Astrocyte of the cerebellum (primary cell): ENCODE data around the gene IGSF9B.

Experiments
- DNase-seq: peaks from one replicate; pipeline ENCODE4 v3.0.0-alpha.2; 2011; ENCODE audit warnings: low read depth
- H3K4me3 ChIP-seq: 2 replicates; pipeline ENCODE4 v1.5.1; 2011; ENCODE audit warnings: mild to moderate bottlenecking, low read depth, low read length, moderate library complexity
- in situ Hi-C: cut with HindIII; loops from 2 replicates; pipeline ENCODE4 v1.10.0; 2017; ENCODE audit warnings: low sequenced_read_pairs
- TF ChIP-seq, protein P1 (sequence below): IDR thresholded peaks from 2 replicates; pipeline ENCODE4 v1.5.1; 2012; ENCODE audit warnings: low read length, low read depth, moderate library complexity, mild to moderate bottlenecking; ENCODE audit errors: missing control alignments

The IGSF9B gene

DNA sequence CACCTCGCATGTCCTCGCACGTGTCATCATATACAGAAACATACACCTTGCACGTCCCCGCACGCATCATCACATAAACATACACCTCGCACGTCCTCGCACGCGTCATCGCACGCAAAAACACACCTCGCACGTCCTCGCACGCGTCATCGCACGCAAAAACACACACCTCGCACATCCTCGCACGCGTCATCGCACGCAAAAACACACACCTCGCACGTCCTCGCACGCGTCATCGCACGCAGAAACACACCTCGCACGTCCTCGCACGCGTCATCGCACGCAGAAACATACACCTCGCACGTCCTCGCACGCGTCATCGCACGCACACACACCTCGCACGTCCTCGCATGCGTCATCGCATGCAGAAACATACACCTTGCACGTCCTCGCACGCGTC is 16.7 kb downstream of the IGSF9B start:
- no peak overlapping the region for H3K4me3 ChIP-seq
- in situ Hi-C loops, result no loop called here
- TF ChIP-seq, protein P1, sequence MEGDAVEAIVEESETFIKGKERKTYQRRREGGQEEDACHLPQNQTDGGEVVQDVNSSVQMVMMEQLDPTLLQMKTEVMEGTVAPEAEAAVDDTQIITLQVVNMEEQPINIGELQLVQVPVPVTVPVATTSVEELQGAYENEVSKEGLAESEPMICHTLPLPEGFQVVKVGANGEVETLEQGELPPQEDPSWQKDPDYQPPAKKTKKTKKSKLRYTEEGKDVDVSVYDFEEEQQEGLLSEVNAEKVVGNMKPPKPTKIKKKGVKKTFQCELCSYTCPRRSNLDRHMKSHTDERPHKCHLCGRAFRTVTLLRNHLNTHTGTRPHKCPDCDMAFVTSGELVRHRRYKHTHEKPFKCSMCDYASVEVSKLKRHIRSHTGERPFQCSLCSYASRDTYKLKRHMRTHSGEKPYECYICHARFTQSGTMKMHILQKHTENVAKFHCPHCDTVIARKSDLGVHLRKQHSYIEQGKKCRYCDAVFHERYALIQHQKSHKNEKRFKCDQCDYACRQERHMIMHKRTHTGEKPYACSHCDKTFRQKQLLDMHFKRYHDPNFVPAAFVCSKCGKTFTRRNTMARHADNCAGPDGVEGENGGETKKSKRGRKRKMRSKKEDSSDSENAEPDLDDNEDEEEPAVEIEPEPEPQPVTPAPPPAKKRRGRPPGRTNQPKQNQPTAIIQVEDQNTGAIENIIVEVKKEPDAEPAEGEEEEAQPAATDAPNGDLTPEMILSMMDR, result no peak
- no peak for DNase-seq

DNA sequence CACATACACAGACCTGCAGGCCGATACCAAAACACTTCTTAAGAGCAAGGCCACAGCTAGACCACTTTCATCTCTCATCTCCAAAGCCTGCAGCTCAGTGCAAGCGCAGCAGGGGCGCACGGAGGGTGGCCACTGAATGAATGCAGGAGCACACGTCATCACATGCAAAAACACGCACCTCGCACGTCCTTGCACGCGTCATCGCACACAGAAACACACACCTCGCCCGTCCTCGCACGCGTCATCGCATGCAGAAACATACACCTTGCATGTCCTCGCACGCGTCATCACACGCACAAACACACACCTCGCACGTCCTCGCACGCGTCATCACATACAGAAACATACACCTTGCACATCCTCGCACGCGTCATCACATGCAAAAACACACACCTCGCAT is 17.2 kb downstream of the IGSF9B start:
- DNase-seq, result no peak
- in situ Hi-C loops, result no loop called here
- TF ChIP-seq, protein P1, result no peak
- no peak overlapping the region for H3K4me3 ChIP-seq

DNA sequence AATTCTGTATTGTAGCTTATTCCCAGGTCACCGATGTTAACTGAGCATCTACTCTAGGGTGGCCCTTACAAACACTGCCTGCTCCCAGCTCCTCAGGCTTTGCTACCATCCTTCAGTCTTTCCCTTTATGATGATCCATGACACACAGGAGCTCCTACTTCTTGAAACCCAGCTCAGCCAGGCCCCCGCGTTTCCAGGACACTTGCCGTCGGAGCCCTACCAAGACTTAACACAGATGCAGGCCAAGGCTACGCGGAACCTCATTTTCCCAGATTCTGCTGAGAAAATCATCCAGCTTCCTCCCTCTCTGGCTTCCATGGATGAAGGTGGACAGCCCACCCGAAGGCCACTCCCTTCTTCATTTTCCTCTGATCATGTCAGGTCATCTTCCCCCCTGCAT is 18.6 kb downstream of the IGSF9B start:
- no peak overlapping the region for H3K4me3 ChIP-seq
- DNase-seq, result no peak
- TF ChIP-seq, protein P1, result no peak
- in situ Hi-C loops, result no loop called here

DNA sequence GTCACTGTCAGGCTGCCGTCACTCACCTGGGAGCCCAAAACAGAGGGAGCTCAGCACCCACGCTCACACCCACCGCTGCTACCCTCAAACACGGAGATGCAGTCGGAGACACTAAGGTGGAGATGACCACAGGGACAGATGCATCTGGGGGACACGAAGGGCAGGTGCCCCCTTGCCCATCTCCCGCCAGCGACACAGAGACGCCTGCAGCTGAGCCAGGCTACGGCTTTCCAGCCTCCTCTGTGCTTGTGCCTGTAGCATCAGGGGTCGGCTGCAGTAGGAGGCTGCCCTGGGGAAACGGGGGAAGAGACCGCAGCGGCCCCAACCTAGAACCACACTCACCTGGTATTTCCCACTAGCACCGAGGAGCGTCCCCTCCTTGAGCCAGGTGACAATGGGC is 19.3 kb downstream of the IGSF9B start:
- in situ Hi-C loops, result no loop called here
- no peak for DNase-seq
- no peak overlapping the region for H3K4me3 ChIP-seq
- TF ChIP-seq, protein P1, result no peak

DNA sequence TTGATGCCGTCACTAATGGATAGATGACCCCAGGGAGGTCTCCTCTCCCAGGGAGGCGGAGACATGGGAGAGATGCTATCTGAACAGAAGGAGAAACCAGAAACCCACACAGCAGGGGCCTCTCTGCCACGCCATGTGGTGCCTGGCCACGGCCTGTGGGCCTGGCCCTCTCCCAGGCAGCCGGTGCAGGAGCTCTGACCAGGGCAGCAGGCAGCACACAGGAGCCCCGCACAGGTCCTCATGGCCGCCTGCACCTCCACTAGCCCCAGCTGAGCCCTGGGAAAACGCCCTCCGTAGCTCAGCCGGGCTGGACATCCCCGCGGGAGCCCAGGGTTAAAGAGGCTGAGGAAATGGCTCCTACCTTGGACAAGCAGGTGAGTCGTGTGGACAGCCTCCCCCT is 19.8 kb downstream of the IGSF9B start:
- TF ChIP-seq, protein P1, result no peak
- no peak for DNase-seq
- in situ Hi-C loops, result no loop called here
- H3K4me3 ChIP-seq, result no peak overlapping the region

DNA sequence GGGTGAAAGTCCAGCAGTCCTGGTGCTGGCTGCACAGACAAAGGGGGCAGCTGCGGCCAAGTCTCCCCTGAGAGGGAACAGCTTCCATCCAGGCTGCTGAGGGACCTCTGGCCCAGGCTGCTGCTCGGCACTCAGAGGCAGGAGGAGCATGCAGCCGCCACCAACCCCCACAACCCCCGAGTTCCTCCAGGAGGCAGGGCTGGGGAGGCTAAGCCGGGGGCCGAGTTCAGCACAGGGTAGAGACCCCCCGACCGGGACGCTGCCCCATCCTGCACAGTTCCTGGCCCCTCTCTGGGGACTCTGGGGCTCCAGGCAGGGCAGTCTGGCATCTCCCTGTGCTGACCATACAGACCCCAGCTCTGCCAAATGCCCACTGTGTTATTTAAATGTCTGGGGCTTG is 20.2 kb downstream of the IGSF9B start:
- no peak for DNase-seq
- no peak overlapping the region for H3K4me3 ChIP-seq
- TF ChIP-seq, protein P1, result no peak
- in situ Hi-C loops, result no loop called here

DNA sequence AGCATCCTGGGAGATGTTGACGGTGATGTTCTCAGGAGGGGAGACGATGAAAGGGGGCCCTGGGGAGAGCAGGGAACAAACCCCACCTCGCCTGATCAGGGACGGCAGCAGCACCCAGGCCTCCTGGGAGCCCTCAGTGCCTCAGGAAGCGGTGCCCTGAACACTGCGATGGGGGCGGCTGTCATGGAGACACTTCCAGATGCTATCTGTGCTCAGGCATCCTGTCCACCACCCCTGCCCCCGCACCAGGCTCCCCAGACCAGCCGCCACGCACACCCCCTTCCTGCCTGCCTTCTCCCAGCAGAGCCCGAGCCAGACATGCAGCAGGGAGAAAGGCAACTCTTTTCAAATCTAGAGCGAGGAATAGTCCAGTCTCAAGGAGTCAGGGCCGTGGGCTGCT is 20.6 kb downstream of the IGSF9B start:
- in situ Hi-C loops, result no loop called here
- no peak for DNase-seq
- TF ChIP-seq, protein P1, result no peak
- no peak overlapping the region for H3K4me3 ChIP-seq
